Measurements from ENCODE around the gene BDH1. TPM values are rescaled to one million over a fixed set of nuclear protein-coding genes. Genes with fewer than 3 reads are reported as not detected.
"Not testable (repeated sequence)": the region's sequence is repeated elsewhere in the genome, so short reads cannot be mapped to it uniquely, and the experiment has no call there.

BDH1 gene, protein sequence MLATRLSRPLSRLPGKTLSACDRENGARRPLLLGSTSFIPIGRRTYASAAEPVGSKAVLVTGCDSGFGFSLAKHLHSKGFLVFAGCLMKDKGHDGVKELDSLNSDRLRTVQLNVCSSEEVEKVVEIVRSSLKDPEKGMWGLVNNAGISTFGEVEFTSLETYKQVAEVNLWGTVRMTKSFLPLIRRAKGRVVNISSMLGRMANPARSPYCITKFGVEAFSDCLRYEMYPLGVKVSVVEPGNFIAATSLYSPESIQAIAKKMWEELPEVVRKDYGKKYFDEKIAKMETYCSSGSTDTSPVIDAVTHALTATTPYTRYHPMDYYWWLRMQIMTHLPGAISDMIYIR
- total RNA-seq: 2.5 and 3.8 TPM in 2 replicates

DNA sequence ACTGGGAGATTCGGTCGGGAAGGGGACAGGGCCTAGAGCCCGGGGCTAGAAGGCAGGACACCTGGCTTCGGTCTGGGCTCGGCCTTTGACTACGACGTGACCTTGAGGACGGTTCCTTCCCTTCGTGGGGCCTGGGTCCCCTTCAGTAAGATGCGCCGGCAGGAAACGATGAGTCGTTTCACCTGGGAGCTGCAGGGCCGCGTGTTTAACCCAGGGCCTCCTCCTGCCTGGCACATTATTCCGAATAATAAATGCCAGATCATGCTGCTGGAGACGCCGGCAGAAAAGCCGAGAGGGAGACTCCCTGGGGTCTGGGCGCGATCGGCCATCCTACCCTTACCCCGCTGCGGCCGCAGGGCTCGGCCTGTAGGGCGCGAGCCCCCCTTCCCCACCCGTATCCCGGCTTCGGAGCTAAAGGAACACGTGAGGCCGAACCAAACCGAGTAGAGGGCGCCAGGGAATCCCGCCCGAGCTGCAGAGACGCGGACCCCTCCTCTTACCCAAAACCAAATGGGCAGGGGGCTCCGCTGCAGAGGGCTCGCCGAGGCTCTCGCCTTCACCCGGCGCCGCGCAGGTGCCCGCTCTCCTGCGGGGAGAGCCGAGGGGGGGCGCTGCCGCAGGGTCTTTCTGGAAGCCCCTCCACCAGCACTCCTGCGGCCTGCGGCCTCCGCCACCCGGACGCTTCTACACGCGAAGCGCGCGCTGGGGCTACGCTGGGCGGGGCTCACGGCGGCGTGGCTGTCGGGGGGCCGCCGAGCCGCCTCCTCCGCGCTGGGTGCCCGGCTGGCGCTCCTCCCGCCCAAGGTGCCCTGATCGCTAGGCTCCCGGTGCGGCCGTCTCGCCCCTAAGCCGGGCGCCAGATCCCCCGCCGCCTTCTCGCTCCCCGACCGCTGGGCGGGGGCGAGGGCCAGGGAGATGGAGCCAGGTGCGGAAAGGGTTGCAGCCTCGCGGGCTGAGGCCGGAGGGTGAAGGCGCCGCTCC is at the start of gene BDH1:
Gene BDH1 (minus strand): TSS at position 688 of the 981 bp plus-strand sequence. CDS start 9,525 bp downstream, outside the sequence.
- no peak for DNase-seq (ENCODE audit: low read depth, low spot score)

DNA sequence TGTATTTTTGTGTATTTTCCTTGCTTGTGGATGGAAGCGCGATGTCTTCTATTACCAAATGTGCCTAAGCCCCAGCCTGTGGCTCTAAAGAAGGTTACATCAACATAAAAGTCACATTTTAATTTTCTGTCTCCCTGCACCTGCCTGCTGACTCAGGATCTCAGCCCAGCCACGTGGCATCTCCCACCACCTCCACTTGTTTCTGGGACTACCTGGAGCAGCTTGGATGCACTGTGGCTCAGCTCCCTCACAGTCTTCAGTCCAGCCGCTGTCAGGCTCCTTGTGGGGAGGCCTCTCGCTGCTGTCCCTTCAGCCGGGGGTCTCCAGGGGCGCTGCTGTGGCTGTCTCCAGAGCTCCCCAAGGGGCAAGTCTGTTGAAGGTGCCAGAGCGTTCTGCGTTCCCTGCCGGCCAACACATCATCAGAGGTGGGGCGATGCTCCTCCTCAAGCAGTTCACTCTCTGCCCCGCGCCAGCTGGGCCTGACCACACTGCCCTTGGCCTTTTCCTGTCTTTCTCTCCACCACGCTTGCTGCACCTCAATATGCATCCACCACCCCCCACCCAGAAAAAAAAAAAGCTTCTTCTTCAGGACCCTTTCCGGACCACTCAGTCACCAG is 47.7 kb upstream of the BDH1 start:
- no peak for DNase-seq (ENCODE audit: low read depth, low spot score)

DNA sequence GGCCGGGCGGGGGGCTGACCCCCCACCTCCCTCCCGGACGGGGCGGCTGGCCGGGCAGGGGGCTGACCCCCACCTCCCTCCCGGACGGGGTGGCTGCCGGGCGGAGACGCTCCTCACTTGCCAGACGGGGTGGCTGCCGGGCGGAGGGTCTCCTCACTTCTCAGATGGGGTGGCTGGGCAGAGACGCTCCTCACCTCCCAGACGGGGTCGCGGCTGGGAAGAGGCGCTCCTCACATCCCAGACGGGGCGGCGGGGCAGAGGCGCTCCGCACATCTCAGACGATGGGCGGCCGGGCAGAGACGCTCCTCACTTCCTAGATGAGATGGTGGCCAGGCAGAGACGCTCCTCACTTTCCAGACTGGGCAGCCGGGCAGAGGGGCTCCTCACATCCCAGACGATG is 46.6 kb upstream of the BDH1 start:
- DNase-seq (ENCODE audit: low read depth, low spot score): not testable (repeated sequence)

DNA sequence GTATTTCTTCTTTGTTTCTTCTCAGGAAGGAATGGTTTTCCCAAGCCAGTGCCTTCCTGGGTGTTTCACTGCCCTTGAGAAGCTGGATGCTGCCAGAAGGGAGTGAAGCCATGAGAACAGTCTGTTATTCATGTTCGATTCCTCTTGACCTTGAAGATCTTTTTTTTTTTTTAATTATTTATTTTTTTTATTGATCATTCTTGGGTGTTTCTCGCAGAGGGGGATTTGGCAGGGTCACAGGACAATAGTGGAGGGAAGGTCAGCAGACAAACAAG is 45.7 kb upstream of the BDH1 start:
- not testable (repeated sequence) for DNase-seq (ENCODE audit: low read depth, low spot score)

DNA sequence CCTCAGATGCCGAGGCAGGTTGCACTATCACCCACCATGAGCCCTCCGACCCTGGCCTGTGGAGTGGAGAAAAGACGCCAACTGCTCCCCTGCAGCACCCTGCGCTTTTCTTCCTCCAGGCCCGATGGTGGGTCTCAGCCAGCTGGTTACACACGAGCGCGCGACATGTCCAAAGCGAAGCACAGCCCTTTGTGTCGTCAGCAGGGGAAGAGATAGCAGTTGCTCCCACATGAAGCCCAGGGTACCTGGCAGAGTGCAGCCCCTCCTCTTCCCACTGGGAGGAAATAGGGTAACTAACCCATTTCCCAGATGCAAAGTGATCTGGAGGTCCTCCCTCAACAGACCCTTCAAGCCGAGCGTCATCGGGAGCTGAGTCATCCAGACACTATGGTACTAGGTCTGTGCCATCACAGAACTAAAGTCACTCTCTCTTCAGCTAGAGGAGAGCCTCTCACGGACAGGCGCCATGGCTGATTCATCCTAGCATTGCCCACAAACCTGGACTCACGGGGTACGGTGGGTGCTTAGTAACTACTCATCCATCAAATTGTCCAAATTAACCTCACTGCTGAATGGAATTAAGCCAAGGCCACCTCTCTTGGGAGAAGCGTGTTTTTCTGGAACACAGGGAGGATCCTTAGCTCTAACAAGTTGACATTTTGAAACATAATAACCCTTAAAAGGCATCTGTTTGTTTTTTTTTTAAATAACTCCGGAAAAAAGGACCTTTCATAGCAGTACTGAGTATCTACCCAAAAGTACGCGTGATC is 45.2 kb upstream of the BDH1 start:
- no peak for DNase-seq (ENCODE audit: low read depth, low spot score)

DNA sequence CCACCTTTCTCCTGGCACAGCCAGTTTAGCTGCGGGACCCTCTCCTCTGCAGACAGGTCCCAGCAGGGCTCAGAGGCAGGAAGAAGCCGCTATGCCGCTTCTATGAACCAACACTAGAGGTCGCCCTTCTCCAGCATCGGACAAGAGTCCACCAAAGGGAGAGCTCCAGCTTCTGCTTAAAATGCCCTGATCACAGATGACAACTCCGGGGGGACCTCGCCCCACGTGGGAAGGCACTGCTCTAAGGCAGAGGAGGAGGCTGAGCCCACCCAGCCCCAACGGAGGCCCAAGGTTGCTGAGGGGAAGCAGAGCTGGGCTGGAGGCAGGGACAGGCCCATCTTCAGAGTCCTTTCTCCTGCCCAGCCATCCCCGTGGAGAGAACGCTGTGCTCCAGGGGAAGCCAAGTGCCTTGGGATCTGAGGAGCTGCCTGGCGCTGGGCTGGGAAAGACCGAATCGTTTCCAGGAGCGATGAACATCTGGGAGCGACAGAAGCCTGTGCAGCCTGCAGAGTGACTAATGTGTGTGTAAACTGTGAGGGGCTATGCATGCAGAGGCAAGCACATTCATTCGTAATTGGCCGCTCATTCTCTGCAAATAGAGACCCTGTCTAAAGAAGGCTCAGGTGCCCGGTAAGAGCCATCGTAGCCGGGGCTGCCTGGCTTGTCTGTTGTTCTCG is 43.5 kb upstream of the BDH1 start:
- DNase-seq (ENCODE audit: low read depth, low spot score): peak; percentile 33

DNA sequence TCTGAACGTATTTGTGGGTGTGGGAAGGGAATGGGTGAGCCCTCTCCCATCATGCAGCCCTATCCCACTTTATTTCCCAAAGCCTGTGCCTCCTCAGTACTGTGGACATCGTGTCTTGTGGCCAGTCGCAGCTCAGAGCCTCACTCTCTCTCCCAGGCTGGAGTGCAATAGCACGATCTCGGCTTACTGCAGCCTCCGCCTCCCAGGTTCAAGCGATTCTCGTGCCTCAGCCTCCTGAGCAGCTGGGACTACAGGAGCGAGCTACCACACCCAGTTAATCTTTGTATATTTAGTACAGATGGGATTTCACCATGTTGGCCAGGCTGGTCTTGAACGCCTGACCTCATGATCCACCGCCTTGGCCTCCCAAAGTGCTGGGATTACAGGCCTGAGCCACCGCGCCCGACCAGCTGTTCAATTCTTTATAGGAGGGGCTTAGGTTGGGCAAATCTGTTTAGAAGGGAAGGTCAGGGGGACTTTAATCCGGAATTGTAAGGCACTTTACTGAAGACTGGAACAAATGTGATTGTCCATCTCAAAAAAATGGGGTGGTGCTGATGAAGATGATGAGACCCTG is 42.7 kb upstream of the BDH1 start:
- no peak for DNase-seq (ENCODE audit: low read depth, low spot score)

DNA sequence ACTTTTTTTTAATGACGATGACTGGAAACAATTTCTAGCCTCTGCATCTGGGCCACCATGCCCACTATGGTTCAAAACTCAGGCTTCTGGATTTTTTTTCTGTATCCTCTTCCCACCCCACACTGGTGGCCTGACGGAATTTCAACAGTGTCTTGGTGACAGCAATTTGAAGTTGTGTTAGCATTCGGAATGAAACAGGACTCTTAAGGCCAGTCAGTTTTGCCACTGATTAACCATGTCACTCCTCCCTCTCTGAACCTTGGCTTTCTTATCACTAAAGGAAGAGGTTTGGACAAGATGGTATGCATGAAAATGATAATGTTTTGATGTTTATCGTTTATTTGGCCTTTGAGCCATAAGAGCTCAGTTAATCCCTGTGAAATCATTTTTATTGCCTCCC is 41.6 kb upstream of the BDH1 start:
- no peak for DNase-seq (ENCODE audit: low read depth, low spot score)

DNA sequence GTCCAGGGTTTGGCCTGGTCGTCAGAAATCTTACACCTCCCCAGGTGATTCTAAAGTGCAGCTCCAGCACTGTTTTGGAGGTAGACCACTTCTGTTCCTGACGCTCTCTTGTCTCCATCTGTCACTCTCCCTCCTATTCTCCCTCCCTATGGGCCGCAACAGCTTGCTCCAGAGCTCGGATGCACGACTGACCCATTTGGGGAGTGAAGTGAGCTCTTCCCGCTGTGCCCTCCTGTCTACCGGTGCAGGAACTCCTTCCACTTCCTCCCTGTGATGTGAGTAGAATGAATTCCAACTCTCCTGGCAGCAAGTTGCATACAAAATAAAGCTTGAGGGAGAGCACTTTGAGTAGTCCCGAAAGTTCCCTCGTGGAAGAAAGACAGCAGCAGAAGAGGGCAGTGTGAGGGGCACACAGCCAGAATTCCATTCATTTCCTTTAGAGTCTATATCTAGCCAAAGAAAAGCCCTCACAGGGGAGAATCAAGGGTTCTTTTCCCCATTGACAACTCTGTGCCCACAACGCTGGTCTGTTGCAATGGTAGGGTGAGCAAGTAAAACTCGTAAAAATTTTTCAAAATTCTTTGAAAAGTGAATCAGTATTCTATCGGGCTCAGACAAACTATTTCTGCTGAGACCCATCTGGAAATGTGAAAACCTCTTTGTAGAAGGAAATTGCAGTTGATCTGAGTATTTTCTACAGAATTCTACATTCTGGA is 39.9 kb upstream of the BDH1 start:
- DNase-seq (ENCODE audit: low read depth, low spot score): no peak

DNA sequence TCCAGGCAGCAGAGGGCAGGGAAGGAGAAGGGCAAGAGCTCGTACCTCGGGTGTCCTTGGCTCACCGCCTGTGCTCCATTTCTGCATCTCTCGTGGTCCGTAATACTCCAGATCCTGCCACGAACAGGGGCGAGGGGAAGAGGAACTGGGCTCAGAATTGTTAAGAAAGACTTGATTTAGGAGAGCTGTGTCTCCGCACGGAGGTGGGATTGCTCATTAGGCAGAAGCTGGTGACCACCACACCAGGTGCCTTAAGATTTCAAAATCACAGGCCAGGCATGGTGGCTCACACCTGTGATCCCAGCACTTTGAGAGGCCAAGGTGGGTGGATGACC is 37.2 kb upstream of the BDH1 start:
- no peak for DNase-seq (ENCODE audit: low read depth, low spot score)

DNA sequence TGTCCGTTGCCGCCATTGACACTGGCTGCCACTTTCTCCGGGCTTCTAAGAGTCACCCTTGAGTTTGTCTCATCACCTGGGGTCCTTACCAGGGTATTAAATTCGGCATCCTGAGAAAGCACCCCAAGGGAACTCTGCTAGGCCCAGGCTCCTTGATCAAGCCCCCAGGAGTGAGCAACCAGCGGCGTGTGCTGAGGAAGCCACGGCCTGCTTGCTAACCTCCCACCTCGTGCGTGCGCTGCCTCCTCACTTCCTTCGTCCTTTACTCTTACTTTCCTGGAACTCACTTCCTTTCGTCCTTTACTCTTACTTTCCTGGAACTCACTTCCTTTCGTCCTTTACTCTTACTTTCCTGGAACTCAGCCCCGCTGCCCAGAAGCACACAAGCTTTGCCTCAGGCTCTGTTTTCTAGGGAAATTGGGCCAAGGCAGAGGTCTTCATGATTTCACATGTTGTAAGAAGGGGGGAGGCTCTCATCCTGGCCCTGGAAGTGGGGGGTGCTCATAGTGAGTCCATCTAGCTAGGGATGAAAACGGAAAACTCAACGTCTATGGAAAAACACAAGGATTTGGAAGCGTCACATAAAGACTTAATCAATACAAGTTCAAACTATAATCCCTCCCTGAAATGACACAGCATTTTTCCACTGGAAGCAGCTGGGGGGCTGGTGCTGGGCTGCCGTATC is 36.7 kb upstream of the BDH1 start:
- no peak for DNase-seq (ENCODE audit: low read depth, low spot score)

DNA sequence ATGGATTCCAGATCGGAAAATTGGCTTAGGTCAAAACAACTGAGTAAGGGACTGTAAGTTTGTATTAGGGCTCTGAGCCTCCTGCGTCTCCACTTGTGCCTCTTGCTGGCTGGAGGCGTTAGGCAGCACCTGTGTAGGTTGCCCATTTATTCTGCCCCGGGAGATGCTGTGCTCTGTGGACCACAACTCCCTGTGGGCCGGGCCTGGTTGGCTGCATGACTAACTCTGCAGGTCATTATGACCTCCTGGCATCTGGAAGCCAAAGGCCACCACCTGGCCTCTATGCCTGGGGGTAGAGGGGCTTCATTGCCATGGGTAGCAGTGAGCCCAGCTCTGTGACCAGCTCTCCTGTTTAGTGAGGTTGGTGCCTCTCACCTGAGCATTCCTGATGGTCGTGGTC is 36.0 kb upstream of the BDH1 start:
- DNase-seq (ENCODE audit: low read depth, low spot score): no peak

DNA sequence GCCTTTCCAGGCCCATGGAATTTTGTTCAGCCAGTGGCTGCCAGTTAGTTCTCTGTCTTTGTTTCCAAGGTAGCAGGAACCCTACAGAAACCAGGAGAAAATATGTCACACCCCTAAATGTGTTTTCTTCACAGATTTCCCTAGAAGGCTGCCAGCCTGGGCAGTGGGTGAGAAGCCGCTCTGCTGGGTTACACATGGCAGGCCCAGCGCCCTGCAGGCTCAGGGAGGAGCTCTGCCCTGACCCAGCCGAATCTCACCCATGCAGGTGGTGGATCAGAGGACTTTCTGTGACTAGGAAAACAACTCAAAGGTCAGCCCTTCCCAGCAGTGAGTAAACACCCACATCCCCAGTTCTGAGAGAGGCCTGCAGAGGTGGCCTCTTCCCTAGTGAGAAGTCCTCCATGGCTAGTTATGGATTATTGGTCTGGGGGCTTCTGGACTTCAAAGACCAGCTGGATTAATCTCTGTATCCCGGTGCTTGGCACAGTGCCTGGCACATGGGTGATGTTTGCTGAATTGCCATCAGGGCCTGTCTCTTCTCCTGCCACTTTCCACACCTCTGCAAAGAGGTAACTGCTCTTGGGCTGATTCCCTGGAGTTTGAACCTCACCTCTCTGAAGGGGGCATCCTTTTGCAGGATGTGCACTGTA is 34.7 kb upstream of the BDH1 start:
- no peak for DNase-seq (ENCODE audit: low read depth, low spot score)

DNA sequence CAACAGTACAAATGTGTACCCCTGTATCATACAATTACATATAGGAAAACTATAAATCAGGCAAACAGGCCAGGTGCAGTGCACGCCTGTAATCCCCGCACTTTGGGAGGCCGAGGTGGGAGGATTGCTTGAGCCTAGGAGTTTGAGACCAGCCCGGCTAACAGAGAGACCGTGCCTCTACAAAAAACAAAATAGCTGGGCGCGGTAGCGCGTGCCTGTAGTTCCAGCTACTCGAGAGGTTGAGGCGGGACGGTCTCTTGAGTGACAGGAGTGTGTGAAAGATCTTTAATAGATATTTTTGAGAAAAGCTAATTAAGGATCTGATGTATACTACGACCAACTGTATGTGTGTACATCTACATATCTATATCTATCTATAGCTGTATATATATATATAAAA is 33.8 kb upstream of the BDH1 start:
- DNase-seq (ENCODE audit: low read depth, low spot score): no peak

DNA sequence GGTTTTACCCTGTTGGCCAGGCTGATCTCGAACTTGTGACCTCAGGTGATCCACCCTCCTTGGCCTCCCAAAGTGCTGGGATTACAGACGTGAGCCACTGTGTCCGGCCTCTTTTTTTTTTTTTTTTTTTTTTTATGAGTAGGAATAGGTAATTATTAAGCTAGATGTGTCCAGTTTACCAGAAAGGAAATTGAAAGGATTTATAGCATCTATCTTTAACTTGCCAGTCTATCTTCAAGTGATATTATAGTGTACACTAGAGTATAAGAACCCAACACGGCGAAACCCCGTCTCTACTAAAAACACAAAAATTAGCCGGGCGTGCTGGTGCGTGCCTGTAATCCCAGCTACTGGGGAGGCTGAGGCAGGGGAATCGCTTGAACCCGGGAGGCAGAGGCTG is 31.0 kb upstream of the BDH1 start:
- not testable (repeated sequence) for DNase-seq (ENCODE audit: low read depth, low spot score)

DNA sequence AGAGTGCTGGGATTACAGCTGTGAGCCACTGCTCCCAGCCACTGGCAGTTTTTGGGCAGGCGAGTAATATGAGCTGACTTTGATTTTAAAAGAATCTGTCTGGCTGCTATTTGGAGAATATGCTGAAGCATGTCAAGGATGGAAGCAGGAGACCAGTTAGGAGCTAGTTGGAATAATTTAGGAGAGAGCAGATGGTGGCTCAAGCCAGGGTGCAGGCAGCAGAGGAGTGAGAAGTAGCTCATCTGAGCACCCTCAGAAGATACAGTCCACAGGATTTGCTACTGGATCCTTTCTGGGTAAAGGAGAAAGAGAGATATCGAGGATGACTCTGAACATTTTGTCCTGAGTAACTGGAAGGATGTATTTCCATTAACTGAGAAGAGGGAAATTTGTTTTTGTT is 30.4 kb upstream of the BDH1 start:
- no peak for DNase-seq (ENCODE audit: low read depth, low spot score)

DNA sequence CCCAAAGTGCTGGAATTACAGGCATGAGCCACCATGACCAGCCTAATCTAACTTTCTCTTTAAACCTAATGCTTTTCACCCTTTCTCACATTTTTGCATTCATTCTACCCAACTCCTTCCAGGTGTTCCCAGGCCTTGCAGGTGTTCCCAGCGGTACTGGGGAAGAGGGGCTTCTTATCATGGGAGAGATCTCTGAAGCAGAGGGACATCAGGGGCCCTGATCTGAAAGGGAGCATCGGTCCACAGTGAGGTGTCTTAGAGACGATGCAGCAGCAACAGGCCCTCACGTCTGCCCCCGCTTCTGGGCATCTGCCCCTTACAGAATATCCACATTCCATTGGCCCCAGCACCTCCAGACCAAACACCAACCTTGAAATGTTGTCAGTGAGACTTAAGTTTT is 29.0 kb upstream of the BDH1 start:
- no peak for DNase-seq (ENCODE audit: low read depth, low spot score)

DNA sequence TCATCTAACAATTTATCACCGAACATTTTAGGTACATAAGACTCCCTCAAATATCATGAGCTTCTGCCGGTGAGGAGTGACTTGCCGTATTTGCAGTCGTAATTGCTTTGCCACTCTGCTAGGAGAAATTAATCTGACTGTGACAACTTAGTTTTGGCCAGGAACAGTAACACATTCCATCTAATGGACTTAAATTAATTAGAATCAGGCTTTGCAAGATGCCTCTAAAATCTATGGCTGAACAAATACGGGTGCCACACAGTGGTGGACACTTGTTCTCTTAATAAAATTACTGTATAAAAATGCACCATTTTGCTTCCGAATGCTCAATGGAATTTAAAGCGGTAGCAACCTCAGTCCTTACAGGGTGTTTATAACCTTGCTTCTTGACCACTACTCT is 27.6 kb upstream of the BDH1 start:
- DNase-seq (ENCODE audit: low read depth, low spot score): no peak

DNA sequence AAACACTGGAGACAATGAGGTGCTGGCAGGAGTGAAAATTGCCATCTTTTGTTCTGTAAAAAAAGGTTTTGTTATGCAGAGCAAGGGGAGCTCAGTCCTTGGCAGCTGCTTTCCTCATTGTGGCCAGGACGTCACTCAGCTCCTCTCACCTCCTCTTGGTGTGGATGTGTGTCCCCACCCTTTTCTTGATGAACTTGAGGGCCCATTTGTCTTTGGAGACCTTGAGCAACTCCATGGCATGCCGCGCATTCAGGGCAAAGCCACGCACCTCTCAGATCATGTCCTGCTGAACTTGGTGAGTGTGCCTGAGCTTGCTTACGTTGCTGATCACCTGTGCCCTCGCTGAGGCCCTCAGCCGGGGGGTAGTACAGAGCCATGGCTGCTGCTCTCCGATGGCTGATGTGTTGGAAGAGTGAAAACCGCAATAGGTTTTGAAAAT is 24.5 kb upstream of the BDH1 start:
- no peak for DNase-seq (ENCODE audit: low read depth, low spot score)
